Natural killer cell (primary cell): Measurements from ENCODE around the gene UFM1. TPM values are rescaled to one million over a fixed set of nuclear protein-coding genes. Genes with fewer than 3 reads are reported as not detected.

ENCODE experiments used
- ATAC-seq, 3 donors: fragments of 150-1000 bp in 2 of 3; fragments of 200-7000 bp in 1 of 3; cut with Tn5 transposase; 1 replicate in 1 of 3; 2 replicates in 2 of 3; pipeline ENCODE4 v1.10.0; 2021; ENCODE audit warnings: mild to moderate bottlenecking in 2 of 3, moderate library complexity in 2 of 3
- DNase-seq, 2 donors: peaks; one replicate each; pipeline versions ENCODE4 v3.0.0 to v3.0.0-alpha.2; 2013 to 2021; ENCODE audit warnings: mixed read lengths in 1 of 2
- H3K27ac ChIP-seq: one replicate; pipeline ENCODE4 v1.5.1; 2013; ENCODE audit warnings: mild to moderate bottlenecking, low read length
- H3K27me3 ChIP-seq: one replicate; pipeline ENCODE4 v1.6.1; 2013; ENCODE audit warnings: low read length; ENCODE audit not compliant: control insufficient read depth, insufficient read depth
- H3K36me3 ChIP-seq: one replicate; pipeline ENCODE4 v1.6.1; 2013; ENCODE audit warnings: low read length; ENCODE audit not compliant: control insufficient read depth, insufficient read depth
- H3K4me1 ChIP-seq: one replicate; pipeline ENCODE4 v1.6.1; 2013; ENCODE audit warnings: low read length; ENCODE audit not compliant: control insufficient read depth, insufficient read depth
- H3K4me3 ChIP-seq: one replicate; pipeline ENCODE4 v1.5.1; 2013; ENCODE audit warnings: low read length
- H3K9me3 ChIP-seq: one replicate; pipeline ENCODE4 v1.6.1; 2013; ENCODE audit warnings: low read length; ENCODE audit not compliant: control insufficient read depth, insufficient read depth
- H3K27ac Mint-ChIP-seq, 2 donors: one replicate each; pipeline ENCODE4 v1.8.0; 2022; ENCODE audit warnings: mild to moderate bottlenecking in 2 of 2, mixed read lengths in 2 of 2, moderate library complexity in 1 of 2
- H3K27me3 Mint-ChIP-seq, 2 donors: one replicate each; pipeline ENCODE4 v1.8.0; 2022; ENCODE audit warnings: low read depth in 2 of 2, mixed read lengths in 2 of 2
- H3K36me3 Mint-ChIP-seq: one replicate; pipeline ENCODE4 v1.8.0; 2022; ENCODE audit warnings: mixed read lengths
- H3K4me1 Mint-ChIP-seq, 2 donors: one replicate each; pipeline ENCODE4 v1.8.0; 2022; ENCODE audit warnings: mixed read lengths in 2 of 2
- H3K4me3 Mint-ChIP-seq: one replicate; pipeline ENCODE4 v1.8.0; 2022; ENCODE audit warnings: mild to moderate bottlenecking, moderate library complexity, mixed read lengths
- H3K9me3 Mint-ChIP-seq, 2 donors: one replicate each; pipeline ENCODE4 v1.8.0; 2022; ENCODE audit warnings: mixed read lengths in 2 of 2
- CTCF ChIP-seq: fragments of 200-600 bp; IDR thresholded peaks from one replicate; pipeline ENCODE4 v1.8.0; 2022; ENCODE audit warnings: antibody characterized with exemption
- WGBS: methylation state at CpG from one replicate; pipeline ENCODE4 v1.1.7; 2013; ENCODE audit warnings: missing lambda C conversion rate; ENCODE audit not compliant: insufficient coverage; 5-methylcytosine and 5-hydroxymethylcytosine counted together
- intact Hi-C: fragments of 100-400 bp; cut with micrococcal nuclease; formaldehyde crosslinking; loops from one replicate; pipeline ENCODE4 v1.14.2; 2022
- total RNA-seq, 4 donors: library from RNA; stranded (reverse); fragments of 120-200 nt in 1 of 4; gene quantifications; one replicate each; pipeline versions ENCODE4 v1.2.3 to v1.2.4, GENCODE V29; 2013 to 2022

UFM1 gene
- total RNA-seq, 3 donors from 2014 or later (not counting 1 experiment from before 2014, with no cell fraction given): 76.3 to 84.3 (median 84.1) TPM

- no peaks in the 10 kb centered on the region for H3K36me3 Mint-ChIP-seq
- ATAC-seq (no peak), DNase-seq (no peak)
- H3K36me3 ChIP-seq: no peaks in the 10 kb centered on the region
- H3K4me3 ChIP-seq: no peak overlapping the region
- no peaks in the 10 kb centered on the region for H3K9me3 ChIP-seq
- no peak overlapping the region for H3K4me3 Mint-ChIP-seq
- H3K9me3 Mint-ChIP-seq: no peaks in the 10 kb centered on the region
- no peak for TF ChIP-seq CTCF
- no peak overlapping the region for H3K27ac Mint-ChIP-seq
- no peaks in the 10 kb centered on the region for H3K4me1 Mint-ChIP-seq
- no peaks in the 10 kb centered on the region for H3K27me3 ChIP-seq
- intact Hi-C loops: no loop called here
- H3K4me1 ChIP-seq: no peaks in the 10 kb centered on the region
- H3K27me3 Mint-ChIP-seq: peaks cover 9 to 12% of the 10 kb centered on the region in 2 donors
- H3K27ac ChIP-seq: no peak overlapping the region
- no CpG with 5 or more reads among the region's 2 CpGs for WGBS
Observed at GRCh38 chr13:38338089-38338488, 11.6 kb upstream of the UFM1 start.

GRCh38 chr13:38340624-38341023, 9.0 kb upstream of the UFM1 start:
- peaks cover 12 to 13% of the 10 kb centered on the region in 2 donors for H3K27me3 Mint-ChIP-seq
- no peaks in the 10 kb centered on the region for H3K9me3 Mint-ChIP-seq
- H3K9me3 ChIP-seq: no peaks in the 10 kb centered on the region
- no peak for DNase-seq
- no peak for TF ChIP-seq CTCF
- H3K4me1 ChIP-seq: no peaks in the 10 kb centered on the region
- 93% methylated on average over 1 of the region's 1 CpG for WGBS
- no peak overlapping the region for H3K27ac Mint-ChIP-seq
- no peak overlapping the region for H3K4me3 ChIP-seq
- no peaks in the 10 kb centered on the region for H3K4me1 Mint-ChIP-seq
- intact Hi-C loops: no loop called here
- no peak overlapping the region for H3K27ac ChIP-seq
- no peaks in the 10 kb centered on the region for H3K36me3 ChIP-seq
- no peaks in the 10 kb centered on the region for H3K36me3 Mint-ChIP-seq
- no peak overlapping the region for H3K4me3 Mint-ChIP-seq
- H3K27me3 ChIP-seq: no peaks in the 10 kb centered on the region
- no peak for ATAC-seq

- no peak for TF ChIP-seq CTCF
- Histone ChIP-seq H3K36me3 (no peaks in the 10 kb centered on the region), H3K27ac (no peak overlapping the region), H3K27me3 (no peaks in the 10 kb centered on the region), H3K4me1 (no peaks in the 10 kb centered on the region), H3K4me3 (no peak overlapping the region), H3K9me3 (no peaks in the 10 kb centered on the region)
- Mint-ChIP-seq H3K27ac (no peak overlapping the region), H3K4me1 (no peaks in the 10 kb centered on the region), H3K4me3 (no peak overlapping the region), H3K9me3 (no peaks in the 10 kb centered on the region), H3K36me3 (no peaks in the 10 kb centered on the region), H3K27me3 (peaks cover 12 to 13% of the 10 kb centered on the region in 2 donors)
- intact Hi-C loops: no loop called here
- no peak for DNase-seq
- ATAC-seq: no peak
- 64% methylated on average over 3 of the region's 3 CpGs for WGBS
Observed at GRCh38 chr13:38341149-38341692, 8.4 kb upstream of the UFM1 start.

DNA sequence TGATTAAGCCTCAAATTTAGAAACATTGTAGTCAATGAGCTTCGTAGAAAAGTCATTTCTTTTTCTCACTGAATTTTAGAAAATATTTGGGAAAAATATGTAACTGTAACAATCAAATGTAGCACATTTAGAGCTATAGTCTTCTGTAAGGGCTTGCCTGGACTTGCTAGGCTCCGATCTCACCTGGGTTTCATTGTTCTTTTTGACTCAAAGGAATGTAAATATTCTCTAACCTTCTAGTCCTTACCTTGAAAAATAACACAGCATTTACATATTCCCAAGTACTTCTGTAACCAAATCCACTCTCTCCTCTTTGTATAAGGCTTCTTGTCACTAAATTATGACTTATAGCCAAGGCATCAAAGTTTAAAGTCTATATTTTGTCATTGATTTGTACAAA, 2.9 kb upstream of the UFM1 start:
- Histone ChIP-seq H3K4me1 (peaks cover 8% of the 10 kb centered on the region), H3K4me3 (no peak overlapping the region), H3K9me3 (no peaks in the 10 kb centered on the region), H3K36me3 (peaks cover 2% of the 10 kb centered on the region), H3K27me3 (no peaks in the 10 kb centered on the region), H3K27ac (no peak overlapping the region)
- WGBS: 95% methylated on average over 1 of the region's 2 CpGs
- no peak for DNase-seq
- Mint-ChIP-seq H3K9me3 (no peaks in the 10 kb centered on the region), H3K4me1 (peaks cover 28 to 35% of the 10 kb centered on the region in 2 donors), H3K36me3 (no peaks in the 10 kb centered on the region), H3K27ac (no peak overlapping the region), H3K27me3 (peaks cover 8 to 9% of the 10 kb centered on the region in 2 donors), H3K4me3 (no peak overlapping the region)
- TF ChIP-seq CTCF: no peak
- intact Hi-C loops: loop anchor here (5.0 kb wide), 1 partner anchor 691 kb away; the partner anchor contains the start of genes NHLRC3 and PROSER1
- no peak for ATAC-seq
